HepG2 (cell line): ENCODE data around the gene THEM5.

Experiments
- POLR2A ChIP-seq, 2 experiments: IDR thresholded peaks; 2 replicates each; pipeline ENCODE4 v1.6.1; 2011; ENCODE audit warnings: low read depth in 2 of 2, low read length in 2 of 2, mild to moderate bottlenecking in 1 of 2, moderate library complexity in 1 of 2; ENCODE audit not compliant: insufficient read depth in 1 of 2
- STAT6 ChIP-seq: sonication (generic); formaldehyde crosslinking; IDR thresholded peaks from 2 replicates; pipeline ENCODE4 v1.4.0; 2020; ENCODE audit warnings: missing genetic modification reagents, mild to moderate bottlenecking, borderline replicate concordance
- USF2 ChIP-seq, 2 experiments: sonication (generic) in 1 of 2; formaldehyde crosslinking in 1 of 2; IDR thresholded peaks; 2 replicates each; pipeline versions ENCODE4 v1.5.1 to v1.6.1; 2011 to 2020; ENCODE audit warnings: borderline replicate concordance in 1 of 2, low read depth in 1 of 2, low read length in 1 of 2, mild to moderate bottlenecking in 1 of 2, missing genetic modification reagents in 1 of 2, moderate library complexity in 1 of 2

- no peak for TF ChIP-seq USF2 (IDR thresholded peaks at IDR 0.05; ENCODE audit: low read depth, low read length)
- no peak for TF ChIP-seq USF2 (CRISPR knock-in tag; IDR thresholded peaks at IDR 0.05; ENCODE audit: borderline replicate concordance)
- TF ChIP-seq POLR2A (IDR thresholded peaks at IDR 0.05; ENCODE audit: insufficient read depth in 1 of 2, low read depth in 2 of 2, low read length in 2 of 2), result no peak
- TF ChIP-seq STAT6 (CRISPR knock-in tag), result no peak
Measured at GRCh38 chr1:151815716-151816327, 37.7 kb downstream of the THEM5 start.
